Measurements from ENCODE around the gene GSAP. TPM values are rescaled to one million over a fixed set of nuclear protein-coding genes. Genes with fewer than 3 reads are reported as not detected.

GSAP gene
- total RNA-seq, 2 donors from 2014 or later, result 3.7 to 7.7 TPM

DNA sequence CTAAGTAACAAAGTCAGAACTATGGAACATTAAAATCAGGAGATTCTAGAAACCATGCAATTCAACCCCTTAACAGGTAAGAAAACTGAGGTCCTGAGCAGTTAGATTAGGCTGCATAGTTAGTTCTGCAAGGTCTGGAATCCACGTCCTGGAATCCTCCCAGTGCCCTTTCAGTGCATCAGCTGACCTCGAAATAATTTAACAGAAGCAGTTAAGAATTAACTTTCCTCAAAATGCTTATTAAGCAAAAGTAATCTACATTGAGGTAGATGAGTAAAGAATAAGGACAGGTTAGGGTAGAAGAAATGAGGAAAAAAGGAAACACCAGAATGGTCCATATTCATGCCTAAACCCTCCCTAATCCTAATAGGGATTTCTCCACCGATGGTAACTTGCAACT lies 37.6 kb downstream of the GSAP start:
- TF ChIP-seq, protein P1, sequence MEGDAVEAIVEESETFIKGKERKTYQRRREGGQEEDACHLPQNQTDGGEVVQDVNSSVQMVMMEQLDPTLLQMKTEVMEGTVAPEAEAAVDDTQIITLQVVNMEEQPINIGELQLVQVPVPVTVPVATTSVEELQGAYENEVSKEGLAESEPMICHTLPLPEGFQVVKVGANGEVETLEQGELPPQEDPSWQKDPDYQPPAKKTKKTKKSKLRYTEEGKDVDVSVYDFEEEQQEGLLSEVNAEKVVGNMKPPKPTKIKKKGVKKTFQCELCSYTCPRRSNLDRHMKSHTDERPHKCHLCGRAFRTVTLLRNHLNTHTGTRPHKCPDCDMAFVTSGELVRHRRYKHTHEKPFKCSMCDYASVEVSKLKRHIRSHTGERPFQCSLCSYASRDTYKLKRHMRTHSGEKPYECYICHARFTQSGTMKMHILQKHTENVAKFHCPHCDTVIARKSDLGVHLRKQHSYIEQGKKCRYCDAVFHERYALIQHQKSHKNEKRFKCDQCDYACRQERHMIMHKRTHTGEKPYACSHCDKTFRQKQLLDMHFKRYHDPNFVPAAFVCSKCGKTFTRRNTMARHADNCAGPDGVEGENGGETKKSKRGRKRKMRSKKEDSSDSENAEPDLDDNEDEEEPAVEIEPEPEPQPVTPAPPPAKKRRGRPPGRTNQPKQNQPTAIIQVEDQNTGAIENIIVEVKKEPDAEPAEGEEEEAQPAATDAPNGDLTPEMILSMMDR (IDR thresholded peaks at IDR 0.05), result no peak
- no peaks in the 10 kb centered on the region for H3K36me3 ChIP-seq
- H3K9me3 ChIP-seq, result no peaks in the 10 kb centered on the region
- intact Hi-C loops (cut with DNase I), result no loop called here
- H3K4me1 ChIP-seq, result no peaks in the 10 kb centered on the region
- no peaks in the 10 kb centered on the region for H3K27me3 ChIP-seq
- no peak for DNase-seq
- no peak overlapping the region for H3K9ac ChIP-seq (ENCODE audit: low read depth in 2 of 2, low read length in 2 of 2)
- no peak overlapping the region for H3K4me3 ChIP-seq
- no peak overlapping the region for H3K27ac ChIP-seq

DNA sequence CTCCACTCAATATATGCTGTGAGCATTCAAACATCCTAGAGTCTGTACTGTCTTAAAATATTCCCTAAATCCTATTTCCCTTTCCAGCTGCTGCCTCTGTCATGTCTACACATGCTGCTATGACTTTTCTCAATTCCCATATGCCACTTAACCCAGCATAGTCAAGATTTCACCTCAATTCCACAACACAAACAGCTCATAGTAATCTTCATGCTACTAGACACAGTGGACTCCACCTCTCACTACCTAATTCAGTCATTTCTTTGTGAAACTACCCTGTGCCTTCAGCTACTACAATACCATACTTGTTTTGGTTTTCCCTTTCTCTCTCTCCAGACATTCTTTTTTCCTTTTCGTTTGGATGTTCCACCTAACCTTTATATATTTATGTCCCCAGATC lies 45.5 kb downstream of the GSAP start:
- H3K36me3 ChIP-seq, result no peaks in the 10 kb centered on the region
- DNase-seq, result no peak
- no peak overlapping the region for H3K9ac ChIP-seq (ENCODE audit: low read depth in 2 of 2, low read length in 2 of 2)
- H3K9me3 ChIP-seq, result no peaks in the 10 kb centered on the region
- intact Hi-C loops (cut with DNase I), result no loop called here
- H3K27ac ChIP-seq, result no peak overlapping the region
- H3K4me3 ChIP-seq, result no peak overlapping the region
- no peaks in the 10 kb centered on the region for H3K27me3 ChIP-seq
- TF ChIP-seq, protein P1 (IDR thresholded peaks at IDR 0.05), result no peak
- H3K4me1 ChIP-seq, result no peaks in the 10 kb centered on the region

DNA sequence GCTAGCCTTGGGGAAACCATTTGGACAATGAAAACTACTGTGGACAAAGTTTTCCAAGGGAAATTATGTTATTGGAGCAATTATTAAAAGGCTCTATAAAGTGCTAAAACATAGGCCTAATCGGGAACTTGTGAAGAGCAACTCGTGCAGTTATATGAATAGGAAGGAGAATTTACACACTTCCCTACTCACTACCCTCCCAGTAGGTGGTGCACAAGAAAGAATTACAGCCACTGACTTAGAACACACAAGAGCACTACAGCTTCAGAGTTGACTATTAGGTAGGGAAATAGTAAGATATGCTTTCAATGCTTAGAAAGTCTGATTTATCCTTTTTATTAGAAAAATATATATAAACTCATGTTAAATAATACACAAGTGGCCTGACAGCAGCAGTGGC lies 47.2 kb downstream of the GSAP start:
- no peak overlapping the region for H3K4me3 ChIP-seq
- intact Hi-C loops (cut with DNase I), result no loop called here
- H3K36me3 ChIP-seq, result no peaks in the 10 kb centered on the region
- no peaks in the 10 kb centered on the region for H3K4me1 ChIP-seq
- H3K9ac ChIP-seq (ENCODE audit: low read depth in 2 of 2, low read length in 2 of 2), result no peak overlapping the region
- TF ChIP-seq, protein P1 (IDR thresholded peaks at IDR 0.05), result no peak
- no peaks in the 10 kb centered on the region for H3K27me3 ChIP-seq
- H3K9me3 ChIP-seq, result no peaks in the 10 kb centered on the region
- no peak overlapping the region for H3K27ac ChIP-seq
- DNase-seq, result no peak

DNA sequence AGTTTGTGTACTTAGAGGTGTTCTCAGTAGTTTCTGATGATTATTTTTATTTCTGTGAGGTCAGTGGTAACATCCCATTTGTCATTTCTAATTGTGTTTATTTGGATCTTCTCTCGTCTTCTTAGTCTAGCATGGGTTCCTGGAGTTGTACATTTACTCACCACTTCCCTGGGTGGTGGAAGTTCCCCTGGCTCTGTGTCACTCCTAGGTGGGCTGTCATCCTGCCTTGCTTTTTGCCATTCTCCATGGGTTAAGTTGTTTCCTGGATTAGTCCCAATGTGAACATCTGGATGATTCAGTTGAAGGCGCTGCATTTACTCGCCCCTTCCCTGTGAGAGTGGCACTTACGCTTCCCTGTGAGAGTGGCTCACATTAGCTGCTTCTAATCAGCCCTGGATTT lies 48.2 kb downstream of the GSAP start:
- Histone ChIP-seq H3K36me3 (no peaks in the 10 kb centered on the region), H3K27me3 (no peaks in the 10 kb centered on the region), H3K9ac (ENCODE audit: low read depth in 2 of 2, low read length in 2 of 2) (no peak overlapping the region), H3K9me3 (no peaks in the 10 kb centered on the region), H3K4me3 (no peak overlapping the region), H3K27ac (no peak overlapping the region), H3K4me1 (no peaks in the 10 kb centered on the region)
- intact Hi-C loops (cut with DNase I), result no loop called here
- TF ChIP-seq, protein P1 (IDR thresholded peaks at IDR 0.05), result no peak
- no peak for DNase-seq

DNA sequence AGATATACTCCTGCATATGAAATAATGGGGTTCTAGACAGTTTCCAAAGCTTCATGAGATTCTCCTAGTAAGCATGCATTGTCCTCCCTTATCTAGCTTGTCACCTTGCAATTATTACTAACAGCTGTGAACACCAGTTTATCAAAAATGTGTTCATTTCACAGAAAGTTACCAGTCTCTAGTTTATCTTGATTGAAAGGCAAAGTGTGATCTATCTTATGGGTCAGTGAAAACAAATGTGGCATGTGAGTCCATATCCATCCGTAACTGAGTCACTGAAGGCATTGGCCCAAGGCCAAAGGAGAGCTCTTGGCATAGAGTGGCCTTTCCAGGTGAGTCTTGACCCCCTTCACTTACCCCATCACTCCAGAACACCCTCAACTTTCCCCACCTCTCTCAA lies 53.2 kb downstream of the GSAP start:
- H3K4me3 ChIP-seq, result no peak overlapping the region
- H3K27ac ChIP-seq, result no peak overlapping the region
- no peak overlapping the region for H3K9ac ChIP-seq (ENCODE audit: low read depth in 2 of 2, low read length in 2 of 2)
- no peaks in the 10 kb centered on the region for H3K9me3 ChIP-seq
- intact Hi-C loops (cut with DNase I), result no loop called here
- H3K36me3 ChIP-seq, result no peaks in the 10 kb centered on the region
- H3K4me1 ChIP-seq, result no peaks in the 10 kb centered on the region
- TF ChIP-seq, protein P1 (IDR thresholded peaks at IDR 0.05), result no peak
- no peaks in the 10 kb centered on the region for H3K27me3 ChIP-seq
- DNase-seq, result no peak

DNA sequence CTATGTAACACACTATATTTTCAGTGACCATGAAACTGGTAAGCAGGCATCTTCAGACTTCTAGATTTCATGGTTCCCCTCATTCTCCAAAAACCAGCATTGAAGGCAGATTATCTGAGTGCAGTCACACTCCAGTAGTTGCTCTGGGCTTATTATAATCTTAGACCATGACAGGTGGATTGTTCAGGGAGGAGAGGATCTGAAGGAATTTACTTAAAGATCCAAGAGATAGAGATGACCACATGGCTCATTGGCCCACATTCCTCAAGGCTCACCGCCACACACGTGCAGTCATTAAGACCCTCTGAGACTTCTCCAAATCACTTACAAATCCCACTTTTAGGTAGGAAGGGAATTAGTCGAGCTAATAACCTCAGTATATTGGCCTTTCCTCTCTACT lies 55.2 kb downstream of the GSAP start:
- intact Hi-C loops (cut with DNase I), result no loop called here
- Histone ChIP-seq H3K9me3 (no peaks in the 10 kb centered on the region), H3K36me3 (no peaks in the 10 kb centered on the region), H3K4me3 (no peak overlapping the region), H3K27ac (no peak overlapping the region), H3K9ac (ENCODE audit: low read depth in 2 of 2, low read length in 2 of 2) (no peak overlapping the region), H3K27me3 (no peaks in the 10 kb centered on the region), H3K4me1 (no peaks in the 10 kb centered on the region)
- DNase-seq, result no peak
- TF ChIP-seq, protein P1 (IDR thresholded peaks at IDR 0.05), result no peak

Data from colonic mucosa (tissue), 4 donors.